Gastroesophageal sphincter (tissue), 4 donors: ENCODE data around the gene NEU2. TPM values are rescaled to one million over a fixed set of nuclear protein-coding genes. Genes with fewer than 3 reads are reported as not detected.
"Not testable (repeated sequence)": the region's sequence is repeated elsewhere in the genome, so short reads cannot be mapped to it uniquely, and the experiment has no call there.

Experiments
- ATAC-seq: fragments of 150-250 bp; one replicate; pipeline ENCODE4 v1.9.1; 2016; ENCODE audit warnings: mild to moderate bottlenecking, moderate library complexity
- H3K27ac ChIP-seq, 4 donors: fragments of 200-600 bp; sonication (generic) in 3 of 4; 1 replicate in 3 of 4; 2 replicates in 1 of 4; pipeline ENCODE4 v1.5.1; 2016 to 2019
- H3K27me3 ChIP-seq: fragments of 200-600 bp; sonication (generic); one replicate; pipeline ENCODE4 v1.5.1; 2019
- H3K36me3 ChIP-seq, 2 donors: fragments of 200-600 bp; sonication (generic); one replicate each; pipeline ENCODE4 v1.5.1; 2019; ENCODE audit warnings: control low read depth in 1 of 2
- H3K4me1 ChIP-seq, 3 donors: fragments of 200-600 bp; sonication (generic); 1 replicate in 2 of 3; 2 replicates in 1 of 3; pipeline ENCODE4 v1.5.1; 2016 to 2019; ENCODE audit warnings: control low read depth in 2 of 3
- H3K4me3 ChIP-seq, 2 donors: fragments of 200-600 bp; sonication (generic); one replicate each; pipeline ENCODE4 v1.5.1; 2019; ENCODE audit warnings: mild to moderate bottlenecking in 1 of 2, moderate library complexity in 1 of 2
- H3K9me3 ChIP-seq, 3 donors: fragments of 200-600 bp; sonication (generic); one replicate each; pipeline ENCODE4 v1.5.1; 2017 to 2019; ENCODE audit warnings: control low read depth in 2 of 3
- EP300 ChIP-seq: sonication (generic); formaldehyde crosslinking; IDR thresholded peaks from one replicate; pipeline ENCODE4 v1.6.1; 2017; ENCODE audit warnings: antibody characterized with exemption, mild to moderate bottlenecking
- POLR2A ChIP-seq, 2 donors: fragments of 450-650 bp; IDR thresholded peaks; one replicate each; pipeline ENCODE4 v1.6.1; 2017; ENCODE audit warnings: antibody characterized with exemption in 2 of 2, mild to moderate bottlenecking in 2 of 2, moderate library complexity in 1 of 2
- POLR2AphosphoS5 ChIP-seq: sonication (generic); formaldehyde crosslinking; IDR thresholded peaks from one replicate; pipeline ENCODE4 v1.6.1; 2017; ENCODE audit warnings: antibody characterized with exemption
- WGBS, 2 donors: methylation state at CpG; one replicate each; pipeline ENCODE4 v1.1.5; 2018; ENCODE audit warnings: low coverage in 1 of 2; 5-methylcytosine and 5-hydroxymethylcytosine counted together
- total RNA-seq, 4 donors: library from RNA; depleted of rRNA; stranded (reverse); fragments of >200 nt; gene quantifications; one replicate each; pipeline ENCODE4 v1.1.0, GENCODE V29; 2016
- TF ChIP-seq, protein P1 (sequence below), 4 experiments: fragments of 200-600 bp in 2 of 4; fragments of 450-650 bp in 2 of 4; sonication (generic) in 1 of 4; IDR thresholded peaks; one replicate each; pipeline ENCODE4 v1.5.1; 2017 to 2019; ENCODE audit warnings: antibody characterized with exemption in 4 of 4, mild to moderate bottlenecking in 2 of 4, moderate library complexity in 2 of 4

The NEU2 gene
- total RNA-seq, 4 donors from 2014 or later = not detected

DNA sequence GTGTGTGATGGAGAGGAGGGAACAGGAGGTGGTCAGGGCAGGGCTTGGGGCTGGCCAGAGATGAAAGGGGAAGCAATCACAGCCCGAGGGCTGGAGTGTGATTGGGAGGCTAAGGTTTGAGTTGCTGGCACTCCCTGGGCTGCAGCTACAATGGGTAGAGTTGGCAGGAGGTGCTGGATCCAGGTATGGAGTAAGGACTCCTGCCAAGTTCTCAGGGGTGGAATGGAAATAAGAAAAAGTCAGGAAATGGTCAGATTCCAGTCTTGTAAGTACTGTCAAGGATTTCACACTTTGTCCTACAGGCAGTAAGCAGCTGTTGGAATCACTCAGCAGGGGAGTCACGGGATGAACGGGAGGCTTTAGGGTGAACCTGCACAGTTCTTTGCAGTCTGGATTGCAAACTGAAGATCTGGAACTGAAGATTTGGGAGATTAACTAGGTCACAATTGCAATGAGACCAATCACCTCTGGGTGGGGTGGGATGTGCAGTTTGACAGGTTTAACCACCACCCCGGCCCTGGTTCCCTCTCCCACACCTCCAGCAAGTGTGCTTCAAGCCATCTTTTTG is 16.8 kb downstream of the NEU2 start:
- ATAC-seq = no peak
- 39 to 80% methylated on average over 3 of the region's 4 CpGs for WGBS, 2 donors
- TF ChIP-seq POLR2A (IDR thresholded peaks at IDR 0.05) (no peak), EP300 (no peak), POLR2AphosphoS5 (no peak)
- TF ChIP-seq, protein P1, sequence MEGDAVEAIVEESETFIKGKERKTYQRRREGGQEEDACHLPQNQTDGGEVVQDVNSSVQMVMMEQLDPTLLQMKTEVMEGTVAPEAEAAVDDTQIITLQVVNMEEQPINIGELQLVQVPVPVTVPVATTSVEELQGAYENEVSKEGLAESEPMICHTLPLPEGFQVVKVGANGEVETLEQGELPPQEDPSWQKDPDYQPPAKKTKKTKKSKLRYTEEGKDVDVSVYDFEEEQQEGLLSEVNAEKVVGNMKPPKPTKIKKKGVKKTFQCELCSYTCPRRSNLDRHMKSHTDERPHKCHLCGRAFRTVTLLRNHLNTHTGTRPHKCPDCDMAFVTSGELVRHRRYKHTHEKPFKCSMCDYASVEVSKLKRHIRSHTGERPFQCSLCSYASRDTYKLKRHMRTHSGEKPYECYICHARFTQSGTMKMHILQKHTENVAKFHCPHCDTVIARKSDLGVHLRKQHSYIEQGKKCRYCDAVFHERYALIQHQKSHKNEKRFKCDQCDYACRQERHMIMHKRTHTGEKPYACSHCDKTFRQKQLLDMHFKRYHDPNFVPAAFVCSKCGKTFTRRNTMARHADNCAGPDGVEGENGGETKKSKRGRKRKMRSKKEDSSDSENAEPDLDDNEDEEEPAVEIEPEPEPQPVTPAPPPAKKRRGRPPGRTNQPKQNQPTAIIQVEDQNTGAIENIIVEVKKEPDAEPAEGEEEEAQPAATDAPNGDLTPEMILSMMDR (IDR thresholded peaks at IDR 0.05) = no peak
- Histone ChIP-seq H3K4me1 (peaks cover 0 to 5% (median 0%) of the 10 kb centered on the region in 3 donors), H3K27ac (no peak overlapping the region), H3K27me3 (peaks cover 61% of the 10 kb centered on the region), H3K36me3 (no peaks in the 10 kb centered on the region), H3K4me3 (no peak overlapping the region), H3K9me3 (no peaks in the 10 kb centered on the region)

DNA sequence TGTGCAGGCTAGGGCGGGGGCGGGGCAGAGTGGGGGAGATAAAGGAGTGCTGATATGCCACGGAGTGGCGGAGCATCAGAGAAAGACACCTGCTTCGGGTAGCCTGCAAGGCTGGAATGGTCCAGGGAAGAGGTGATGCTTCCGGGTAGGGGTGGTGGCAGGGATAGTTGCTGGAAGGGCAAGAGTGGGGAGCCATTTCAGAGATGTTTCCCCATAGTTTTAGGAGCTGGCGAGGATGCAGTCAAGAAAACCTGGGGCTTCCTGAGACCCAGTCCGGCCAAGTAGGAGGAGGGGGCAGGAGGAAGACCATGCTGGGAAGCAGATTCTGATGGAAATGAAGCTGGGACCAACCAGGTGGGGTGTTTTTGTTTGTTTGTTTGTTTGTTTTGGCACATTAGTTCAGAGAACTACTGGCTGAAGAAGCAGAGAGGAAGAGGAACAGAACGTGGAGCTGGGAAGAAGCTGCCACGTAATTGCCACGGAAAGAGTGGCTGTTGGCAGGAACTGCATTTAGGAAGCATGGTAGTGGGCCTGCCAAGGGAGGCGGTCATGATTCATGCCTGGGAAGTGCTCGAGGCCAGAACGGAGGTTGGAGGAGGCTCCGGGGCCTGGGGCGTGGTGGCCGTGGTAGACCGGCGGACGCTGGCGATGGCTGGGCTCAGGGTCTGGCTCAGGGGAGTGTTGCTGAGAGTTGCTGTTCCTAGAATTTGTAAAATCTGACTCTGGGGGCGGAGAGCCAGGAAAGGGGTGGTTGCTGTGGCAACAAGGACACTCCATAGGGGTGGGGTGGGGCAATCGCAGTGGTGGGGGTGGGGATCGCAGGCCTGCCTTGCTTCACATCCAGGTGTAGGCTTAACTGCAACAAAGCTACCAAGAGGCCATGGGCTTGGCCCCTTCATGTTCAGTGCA is 19.0 kb downstream of the NEU2 start:
- Histone ChIP-seq H3K27ac (peak overlapping the region in 3 of 4 donors; percentile 3 to 57 (median 44)), H3K4me3 (no peak overlapping the region), H3K9me3 (no peaks in the 10 kb centered on the region), H3K4me1 (peaks cover 0 to 5% (median 0%) of the 10 kb centered on the region in 3 donors), H3K27me3 (peaks cover 65% of the 10 kb centered on the region), H3K36me3 (no peaks in the 10 kb centered on the region)
- TF ChIP-seq EP300 (no peak), POLR2A (IDR thresholded peaks at IDR 0.05) (no peak), POLR2AphosphoS5 (peak; percentile 8)
- TF ChIP-seq, protein P1 (IDR thresholded peaks at IDR 0.05) = no peak
- 34 to 35% methylated on average over 12 to 18 of the region's 24 CpGs for WGBS, 2 donors
- ATAC-seq = peak; percentile 84

DNA sequence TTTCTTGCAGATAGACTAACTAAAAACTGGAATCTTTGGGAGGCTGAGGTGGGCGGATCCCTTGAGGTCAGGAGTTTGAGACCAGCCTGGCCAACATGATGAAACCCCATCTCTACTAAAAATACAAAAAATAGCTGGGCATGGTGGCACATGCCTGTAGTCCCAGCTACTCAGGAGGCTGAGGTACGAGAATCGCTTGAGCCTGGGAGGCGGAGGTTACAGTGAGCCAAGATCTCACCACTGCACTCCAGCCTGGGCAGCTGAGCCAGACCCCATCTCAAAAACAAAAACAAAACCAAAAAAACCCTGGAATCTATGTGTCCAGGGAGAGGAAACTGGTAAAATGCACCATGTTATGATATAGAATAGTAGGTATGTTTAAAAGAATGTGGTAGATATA is 20.0 kb downstream of the NEU2 start:
- H3K4me3 ChIP-seq, ATAC-seq, H3K36me3 ChIP-seq, H3K27ac ChIP-seq, H3K9me3 ChIP-seq, H3K4me1 ChIP-seq: not testable (repeated sequence)
- 98% methylated on average over 4 of the region's 4 CpGs for WGBS, 2 donors
- H3K27me3 ChIP-seq = peaks cover 60% of the 10 kb centered on the region

DNA sequence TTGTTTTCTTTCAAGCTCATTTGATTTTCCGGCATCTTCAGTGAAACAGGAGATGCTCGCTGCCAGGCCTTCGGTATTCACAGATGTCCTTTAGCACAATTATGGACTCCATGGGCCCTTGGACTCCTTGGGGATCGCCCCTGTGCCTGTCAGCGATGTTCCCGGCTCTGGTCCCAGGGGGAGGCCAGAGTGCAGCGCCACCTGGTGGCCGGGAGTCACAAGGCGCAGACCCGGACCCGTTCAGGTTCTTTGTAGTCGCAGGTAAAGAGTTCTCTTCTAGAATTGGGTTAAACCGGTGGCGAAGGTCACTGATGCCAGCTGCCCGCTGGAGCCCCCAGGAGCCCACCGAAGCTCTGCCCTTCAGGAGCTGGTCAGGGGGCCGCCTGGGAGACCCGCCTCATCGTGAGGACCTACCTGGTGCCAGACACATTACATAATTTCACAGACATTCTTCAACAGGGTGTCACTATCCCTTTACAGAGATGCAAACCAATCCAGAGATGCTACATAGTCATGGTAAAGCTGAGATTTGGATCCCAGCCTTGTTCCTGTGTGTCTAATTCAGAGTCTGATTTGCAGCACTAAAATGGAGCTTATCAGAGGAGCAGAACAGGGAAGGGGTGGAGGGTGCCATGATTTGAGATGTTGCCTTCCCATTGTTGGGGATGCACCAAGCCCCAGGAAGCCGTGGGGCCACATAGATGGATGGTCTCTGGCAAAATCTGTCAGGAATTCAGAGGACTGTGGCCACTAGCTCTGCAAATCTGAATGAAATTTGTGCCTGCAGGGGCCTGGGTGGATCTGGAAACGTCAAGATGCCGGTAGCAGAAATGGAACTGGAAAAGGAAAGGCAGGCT is 21.7 kb downstream of the NEU2 start:
- Histone ChIP-seq H3K36me3 (no peaks in the 10 kb centered on the region), H3K4me3 (no peak overlapping the region), H3K27me3 (peaks cover 44% of the 10 kb centered on the region), H3K4me1 (peaks cover 0 to 8% (median 0%) of the 10 kb centered on the region in 3 donors), H3K9me3 (no peaks in the 10 kb centered on the region), H3K27ac (no peak overlapping the region)
- TF ChIP-seq POLR2A (IDR thresholded peaks at IDR 0.05) (no peak), EP300 (no peak)
- TF ChIP-seq, protein P1 (IDR thresholded peaks at IDR 0.05) = peak in 3 of 4 experiments; percentile 63 to 81 (median 64)
- no peak for ATAC-seq
- WGBS, 2 donors = 42 to 46% methylated on average over 2 to 7 of the region's 22 CpGs

DNA sequence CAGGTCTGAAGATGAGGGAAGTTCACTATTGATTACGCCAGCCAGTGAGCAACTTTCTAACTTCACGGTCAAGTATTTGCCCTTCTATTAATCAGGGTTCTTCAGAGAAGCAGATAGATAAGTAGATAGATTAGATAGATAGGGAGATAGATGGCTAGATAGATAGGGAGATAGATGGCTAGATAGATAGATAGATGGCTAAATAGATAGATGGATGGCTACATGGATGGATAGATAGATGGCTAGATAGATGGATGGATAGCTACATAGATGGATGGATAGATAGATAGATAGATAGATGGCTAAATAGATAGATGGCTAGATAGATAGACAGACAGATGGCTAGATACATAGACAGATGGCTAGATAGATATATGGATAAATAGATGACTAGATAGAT is 22.9 kb downstream of the NEU2 start:
- TF ChIP-seq POLR2A (IDR thresholded peaks at IDR 0.05) (no peak), POLR2AphosphoS5 (no peak), EP300 (no peak)
- TF ChIP-seq, protein P1 (IDR thresholded peaks at IDR 0.05) = no peak
- H3K4me3 ChIP-seq = no peak overlapping the region
- H3K36me3 ChIP-seq = no peaks in the 10 kb centered on the region
- WGBS, 2 donors = 100% methylated on average over 1 of the region's 2 CpGs; no CpG with 5 or more reads in 1 of the 2 donors
- no peak for ATAC-seq
- H3K27me3 ChIP-seq = peaks cover 43% of the 10 kb centered on the region
- H3K9me3 ChIP-seq = no peaks in the 10 kb centered on the region
- peaks cover 0 to 14% (median 0%) of the 10 kb centered on the region in 3 donors for H3K4me1 ChIP-seq
- no peak overlapping the region for H3K27ac ChIP-seq
